ENCODE measurements around the gene ARHGAP6.
"Not testable (repeated sequence)": the region's sequence is repeated elsewhere in the genome, so short reads cannot be mapped to it uniquely, and the experiment has no call there.

The ARHGAP6 gene

DNA sequence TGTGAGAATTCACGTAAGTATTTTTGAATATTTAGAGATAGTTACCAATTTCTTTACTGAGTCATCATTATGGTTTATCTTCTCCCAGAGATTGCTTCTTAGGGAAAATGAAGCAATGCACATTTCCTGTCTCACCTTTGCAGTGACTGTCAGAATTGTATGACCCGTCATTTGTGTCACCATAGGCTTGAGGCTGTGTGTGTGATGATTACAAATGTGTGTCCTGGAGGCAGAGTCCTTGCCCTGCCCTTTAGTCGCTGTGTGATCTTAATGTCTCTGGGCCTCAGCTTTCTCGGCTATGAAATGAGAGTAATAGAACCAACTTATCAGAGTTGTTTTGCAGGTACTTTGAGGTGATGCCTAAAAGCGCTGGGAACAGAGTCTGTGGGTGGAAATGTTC, 540.7 kb downstream of the ARHGAP6 start:
- peaks cover 3 to 18% (median 8%) of the 10 kb centered on the region in 4 experiments for H3K36me3 ChIP-seq (ENCODE audit: control insufficient read depth in 4 of 4, insufficient read depth in 4 of 4, low read length in 3 of 4)
- no peak for DNase-seq
- H3K27ac ChIP-seq (ENCODE audit: insufficient read depth in 1 of 2, low read depth in 1 of 2, low read length in 2 of 2, poor library complexity in 1 of 2, severe bottlenecking in 2 of 2), result no peak overlapping the region
- H3K27me3 ChIP-seq (replicated peaks in 2 of 5; ENCODE audit: control insufficient read depth in 4 of 5, insufficient read depth in 5 of 5, low read length in 4 of 5), result no peaks in the 10 kb centered on the region
- H3K4me3 ChIP-seq (ENCODE audit: control insufficient read depth in 1 of 7, extremely low read depth in 1 of 7, insufficient read depth in 4 of 7, low read depth in 2 of 7, low read length in 6 of 7), result no peak overlapping the region
- ChIA-PET POLR2A (no interaction called here), CTCF (no interaction called here)
- no peaks in the 10 kb centered on the region for H3K4me1 ChIP-seq (ENCODE audit: control extremely low read depth in 1 of 4, control insufficient read depth in 4 of 4, insufficient read depth in 4 of 4, low read length in 3 of 4)
- H3K9me3 ChIP-seq (ENCODE audit: control extremely low read depth in 1 of 5, control insufficient read depth in 4 of 5, insufficient read depth in 2 of 5, low read depth in 1 of 5, low read length in 4 of 5), result no peaks in the 10 kb centered on the region
- WGBS (ENCODE audit: insufficient coverage), result 78% methylated on average over 2 of the region's 5 CpGs

GRCh38 chrX:11124112-11124511, 541.6 kb downstream of the ARHGAP6 start:
- ChIA-PET POLR2A (no interaction called here), CTCF (no interaction called here)
- Histone ChIP-seq H3K27ac (ENCODE audit: insufficient read depth in 1 of 2, low read depth in 1 of 2, low read length in 2 of 2, poor library complexity in 1 of 2, severe bottlenecking in 2 of 2) (no peak overlapping the region), H3K36me3 (ENCODE audit: control insufficient read depth in 4 of 4, insufficient read depth in 4 of 4, low read length in 3 of 4) (peaks cover 5 to 27% (median 14%) of the 10 kb centered on the region in 4 experiments), H3K4me1 (ENCODE audit: control extremely low read depth in 1 of 4, control insufficient read depth in 4 of 4, insufficient read depth in 4 of 4, low read length in 3 of 4) (no peaks in the 10 kb centered on the region), H3K4me3 (ENCODE audit: control insufficient read depth in 1 of 7, extremely low read depth in 1 of 7, insufficient read depth in 4 of 7, low read depth in 2 of 7, low read length in 6 of 7) (no peak overlapping the region), H3K27me3 (replicated peaks in 2 of 5; ENCODE audit: control insufficient read depth in 4 of 5, insufficient read depth in 5 of 5, low read length in 4 of 5) (no peaks in the 10 kb centered on the region), H3K9me3 (ENCODE audit: control extremely low read depth in 1 of 5, control insufficient read depth in 4 of 5, insufficient read depth in 2 of 5, low read depth in 1 of 5, low read length in 4 of 5) (no peaks in the 10 kb centered on the region)
- no CpG with 5 or more reads among the region's 2 CpGs for WGBS (ENCODE audit: insufficient coverage)
- DNase-seq, result no peak

DNA sequence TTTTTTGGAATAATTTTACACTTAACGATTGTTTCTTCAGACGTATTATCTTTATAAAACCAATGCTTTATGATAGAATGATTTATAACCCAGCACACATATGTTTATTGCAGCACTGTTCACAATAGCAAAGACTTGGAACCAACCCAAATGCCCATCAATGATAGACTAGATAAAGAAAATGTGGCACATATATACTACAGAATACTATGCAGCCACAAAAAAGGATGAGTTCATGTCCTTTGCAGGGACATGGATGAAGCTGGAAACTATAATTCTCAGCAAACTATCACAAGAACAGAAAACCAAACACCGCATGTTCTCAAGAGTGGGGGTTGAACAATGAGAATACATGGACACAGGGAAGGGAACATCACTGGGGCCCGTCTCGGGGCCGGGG, 542.6 kb downstream of the ARHGAP6 start:
- POLR2A ChIA-PET, result not testable (repeated sequence)
- WGBS (ENCODE audit: insufficient coverage), result no CpG with 5 or more reads among the region's 6 CpGs

DNA sequence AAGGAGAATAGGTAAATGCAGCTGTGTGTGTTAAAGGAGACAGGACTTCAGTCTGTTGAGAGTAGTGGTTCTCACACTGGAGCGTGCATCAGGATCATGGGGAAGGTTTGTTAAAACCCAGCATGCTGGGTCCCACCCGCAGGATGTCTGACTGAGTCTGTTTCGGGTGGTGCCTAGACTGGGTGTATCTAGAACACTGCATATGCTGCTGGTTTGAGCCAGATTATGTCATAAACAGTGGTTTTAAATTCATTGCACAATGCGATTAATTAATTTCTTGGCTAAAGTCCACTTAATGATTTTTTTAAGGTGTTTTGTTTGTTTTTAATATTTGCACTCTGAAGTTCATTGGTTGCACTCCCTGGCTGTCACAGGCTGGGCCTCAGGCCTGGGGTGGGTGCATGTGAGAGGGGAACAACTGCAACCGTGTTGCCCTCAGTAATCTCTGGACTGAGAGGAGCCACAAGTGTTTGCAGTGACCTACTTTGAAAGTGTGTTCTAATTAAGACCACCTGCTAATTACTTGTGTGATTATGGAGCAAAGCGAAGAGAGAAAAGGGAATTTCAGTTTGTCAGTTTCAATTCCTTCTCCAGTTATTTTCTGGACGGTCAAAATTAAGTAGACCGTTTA, 546.3 kb downstream of the ARHGAP6 start:
- Histone ChIP-seq H3K27ac (ENCODE audit: insufficient read depth in 1 of 2, low read depth in 1 of 2, low read length in 2 of 2, poor library complexity in 1 of 2, severe bottlenecking in 2 of 2) (no peak overlapping the region), H3K9me3 (ENCODE audit: control extremely low read depth in 1 of 5, control insufficient read depth in 4 of 5, insufficient read depth in 2 of 5, low read depth in 1 of 5, low read length in 4 of 5) (no peaks in the 10 kb centered on the region), H3K4me3 (ENCODE audit: control insufficient read depth in 1 of 7, extremely low read depth in 1 of 7, insufficient read depth in 4 of 7, low read depth in 2 of 7, low read length in 6 of 7) (no peak overlapping the region), H3K4me1 (ENCODE audit: control extremely low read depth in 1 of 4, control insufficient read depth in 4 of 4, insufficient read depth in 4 of 4, low read length in 3 of 4) (no peaks in the 10 kb centered on the region), H3K36me3 (ENCODE audit: control insufficient read depth in 4 of 4, insufficient read depth in 4 of 4, low read length in 3 of 4) (peaks cover 8 to 68% (median 28%) of the 10 kb centered on the region in 4 experiments), H3K27me3 (replicated peaks in 2 of 5; ENCODE audit: control insufficient read depth in 4 of 5, insufficient read depth in 5 of 5, low read length in 4 of 5) (no peaks in the 10 kb centered on the region)
- ChIA-PET POLR2A (no interaction called here), CTCF (interaction anchor here (0.7 to 1.0 kb wide), 2 partner anchors 355 to 926 kb away, joined by 3 read pairs; no protein-coding TSS in a partner anchor)
- 78% methylated on average over 8 of the region's 8 CpGs for WGBS (ENCODE audit: insufficient coverage)
- no peak for DNase-seq

More for the DNA sequence above, 542.6 kb downstream of the ARHGAP6 start:
- H3K27me3 ChIP-seq (replicated peaks in 2 of 5; ENCODE audit: control insufficient read depth in 4 of 5, insufficient read depth in 5 of 5, low read length in 4 of 5); H3K27ac ChIP-seq (ENCODE audit: insufficient read depth in 1 of 2, low read depth in 1 of 2, low read length in 2 of 2, poor library complexity in 1 of 2, severe bottlenecking in 2 of 2); H3K9me3 ChIP-seq (ENCODE audit: control extremely low read depth in 1 of 5, control insufficient read depth in 4 of 5, insufficient read depth in 2 of 5, low read depth in 1 of 5, low read length in 4 of 5); H3K4me3 ChIP-seq (ENCODE audit: control insufficient read depth in 1 of 7, extremely low read depth in 1 of 7, insufficient read depth in 4 of 7, low read depth in 2 of 7, low read length in 6 of 7); DNase-seq; H3K4me1 ChIP-seq (ENCODE audit: control extremely low read depth in 1 of 4, control insufficient read depth in 4 of 4, insufficient read depth in 4 of 4, low read length in 3 of 4); CTCF ChIA-PET: not testable (repeated sequence)
- peaks cover 5 to 37% (median 18%) of the 10 kb centered on the region in 4 experiments for H3K36me3 ChIP-seq (ENCODE audit: control insufficient read depth in 4 of 4, insufficient read depth in 4 of 4, low read length in 3 of 4)

GRCh38 chrX:11117745-11118144, 548.0 kb downstream of the ARHGAP6 start:
- POLR2A ChIA-PET, result interaction anchor here (0.5 kb wide), 1 partner anchor 956 kb away, joined by 3 read pairs; no protein-coding TSS in a partner anchor
- DNase-seq, result no peak
- H3K4me1 ChIP-seq (ENCODE audit: control extremely low read depth in 1 of 4, control insufficient read depth in 4 of 4, insufficient read depth in 4 of 4, low read length in 3 of 4), result peaks cover 0 to 3% (median under 1%) of the 10 kb centered on the region in 4 experiments
- no peak overlapping the region for H3K4me3 ChIP-seq (ENCODE audit: control insufficient read depth in 1 of 7, extremely low read depth in 1 of 7, insufficient read depth in 4 of 7, low read depth in 2 of 7, low read length in 6 of 7)
- no peaks in the 10 kb centered on the region for H3K9me3 ChIP-seq (ENCODE audit: control extremely low read depth in 1 of 5, control insufficient read depth in 4 of 5, insufficient read depth in 2 of 5, low read depth in 1 of 5, low read length in 4 of 5)
- H3K27ac ChIP-seq (ENCODE audit: insufficient read depth in 1 of 2, low read depth in 1 of 2, low read length in 2 of 2, poor library complexity in 1 of 2, severe bottlenecking in 2 of 2), result no peak overlapping the region
- 96% methylated on average over 2 of the region's 3 CpGs for WGBS (ENCODE audit: insufficient coverage)
- H3K27me3 ChIP-seq (replicated peaks in 2 of 5; ENCODE audit: control insufficient read depth in 4 of 5, insufficient read depth in 5 of 5, low read length in 4 of 5), result no peaks in the 10 kb centered on the region
- CTCF ChIA-PET, result no interaction called here
- peaks cover 7 to 73% (median 32%) of the 10 kb centered on the region in 4 experiments for H3K36me3 ChIP-seq (ENCODE audit: control insufficient read depth in 4 of 4, insufficient read depth in 4 of 4, low read length in 3 of 4)

GRCh38 chrX:11113731-11114130, 552.0 kb downstream of the ARHGAP6 start:
- H3K4me1 ChIP-seq (ENCODE audit: control extremely low read depth in 1 of 4, control insufficient read depth in 4 of 4, insufficient read depth in 4 of 4, low read length in 3 of 4), result peaks cover 0 to 21% (median 11%) of the 10 kb centered on the region in 4 experiments
- H3K27ac ChIP-seq (ENCODE audit: insufficient read depth in 1 of 2, low read depth in 1 of 2, low read length in 2 of 2, poor library complexity in 1 of 2, severe bottlenecking in 2 of 2), result peak overlapping the region in 1 of 2 experiments; percentile 58
- peaks cover 4 to 44% (median 16%) of the 10 kb centered on the region in 4 experiments for H3K36me3 ChIP-seq (ENCODE audit: control insufficient read depth in 4 of 4, insufficient read depth in 4 of 4, low read length in 3 of 4)
- no peak for DNase-seq
- H3K9me3 ChIP-seq (ENCODE audit: control extremely low read depth in 1 of 5, control insufficient read depth in 4 of 5, insufficient read depth in 2 of 5, low read depth in 1 of 5, low read length in 4 of 5), result no peaks in the 10 kb centered on the region
- CTCF ChIA-PET, result no interaction called here
- H3K27me3 ChIP-seq (replicated peaks in 2 of 5; ENCODE audit: control insufficient read depth in 4 of 5, insufficient read depth in 5 of 5, low read length in 4 of 5), result no peaks in the 10 kb centered on the region
- POLR2A ChIA-PET, result no interaction called here
- H3K4me3 ChIP-seq (ENCODE audit: control insufficient read depth in 1 of 7, extremely low read depth in 1 of 7, insufficient read depth in 4 of 7, low read depth in 2 of 7, low read length in 6 of 7), result no peak overlapping the region

DNA sequence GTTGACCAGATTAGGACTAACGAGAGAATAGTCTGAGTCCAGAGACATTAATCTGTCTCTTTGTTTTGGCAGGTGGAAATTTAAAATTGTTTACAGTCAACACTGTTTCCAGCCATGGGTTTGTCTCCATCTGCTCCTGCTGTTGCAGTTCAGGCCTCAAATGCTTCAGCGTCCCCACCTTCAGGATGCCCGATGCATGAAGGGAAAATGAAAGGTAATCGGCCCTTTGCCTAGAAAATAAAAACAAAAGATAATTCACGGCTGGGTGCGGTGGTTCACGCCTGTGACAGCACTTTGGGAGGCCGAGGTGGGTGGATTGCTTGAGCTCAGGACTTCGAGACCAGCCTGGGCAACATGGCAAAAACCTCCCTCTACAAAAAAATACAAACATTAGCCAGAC, 553.8 kb downstream of the ARHGAP6 start:
- ChIA-PET CTCF (no interaction called here), POLR2A (no interaction called here)
- DNase-seq, result no peak
- Histone ChIP-seq H3K4me1 (ENCODE audit: control extremely low read depth in 1 of 4, control insufficient read depth in 4 of 4, insufficient read depth in 4 of 4, low read length in 3 of 4) (peaks cover 0 to 21% (median 11%) of the 10 kb centered on the region in 4 experiments), H3K36me3 (ENCODE audit: control insufficient read depth in 4 of 4, insufficient read depth in 4 of 4, low read length in 3 of 4) (peaks cover 4 to 28% (median 12%) of the 10 kb centered on the region in 4 experiments), H3K9me3 (ENCODE audit: control extremely low read depth in 1 of 5, control insufficient read depth in 4 of 5, insufficient read depth in 2 of 5, low read depth in 1 of 5, low read length in 4 of 5) (no peaks in the 10 kb centered on the region), H3K27ac (ENCODE audit: insufficient read depth in 1 of 2, low read depth in 1 of 2, low read length in 2 of 2, poor library complexity in 1 of 2, severe bottlenecking in 2 of 2) (peak overlapping the region; percentile 95 to 99), H3K4me3 (ENCODE audit: control insufficient read depth in 1 of 7, extremely low read depth in 1 of 7, insufficient read depth in 4 of 7, low read depth in 2 of 7, low read length in 6 of 7) (peak overlapping the region in 6 of 7 experiments; percentile 49 to 80 (median 72)), H3K27me3 (replicated peaks in 2 of 5; ENCODE audit: control insufficient read depth in 4 of 5, insufficient read depth in 5 of 5, low read length in 4 of 5) (no peaks in the 10 kb centered on the region)
- WGBS (ENCODE audit: insufficient coverage), result 82% methylated on average over 9 of the region's 9 CpGs
